Measurements from ENCODE around the gene CABLES2. TPM values are rescaled to one million over a fixed set of nuclear protein-coding genes. Genes with fewer than 3 reads are reported as not detected.

Gene CABLES2
- total and polyA plus RNA-seq, 2 of the 4 experiments (the other 2 are of a cell fraction), result 1.4 to 5.1 TPM

DNA sequence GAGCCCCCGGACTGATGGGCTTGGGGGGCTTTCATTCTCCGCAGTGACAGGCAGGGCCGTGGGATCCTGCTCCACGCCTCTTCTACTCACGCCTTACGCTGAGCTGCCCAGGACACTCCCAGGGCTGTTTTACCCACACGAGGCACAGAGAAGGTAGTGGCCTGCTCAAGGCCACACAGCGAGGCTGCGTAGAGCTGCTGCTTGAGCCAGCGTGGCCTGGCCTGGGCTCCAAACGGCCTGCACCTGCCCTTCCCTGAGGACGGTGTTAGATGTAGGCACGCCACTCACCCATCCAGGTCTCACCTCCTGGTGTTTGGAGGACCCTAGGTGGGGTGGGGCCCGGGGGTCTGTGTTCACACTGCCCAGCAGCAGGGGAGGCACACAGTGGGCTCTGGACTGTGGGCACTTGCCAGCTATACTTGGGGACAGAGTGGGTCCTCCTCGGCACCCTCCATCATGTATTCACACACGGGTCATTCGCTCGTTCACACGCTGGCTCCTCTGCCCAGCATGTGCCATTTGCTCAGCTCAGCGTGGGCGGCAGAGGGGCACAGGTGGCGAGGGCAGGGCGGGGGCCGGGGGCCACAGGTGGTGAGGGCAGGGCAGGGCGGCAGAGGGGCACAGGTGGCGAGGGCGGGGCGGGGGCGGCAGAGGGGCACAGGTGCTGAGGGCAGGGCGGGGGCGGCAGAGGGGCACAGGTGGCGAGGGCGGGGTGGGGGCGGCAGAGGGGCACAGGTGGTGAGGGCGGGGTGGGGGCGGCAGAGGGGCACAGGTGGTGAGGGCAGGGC is 38.7 kb upstream of the CABLES2 start:
- BruUV-seq (replicated peaks), result no TSS peak

More for the DNA sequence above, 38.7 kb upstream of the CABLES2 start:
- TF ChIP-seq CHD1 (IDR thresholded peaks at IDR 0.05; ENCODE audit: low read depth, low read length) (no peak), POLR2A (IDR thresholded peaks at IDR 0.05; ENCODE audit: low read depth, low read length) (no peak), CEBPB (IDR thresholded peaks at IDR 0.05; ENCODE audit: low read depth, low read length) (no peak), BHLHE40 (IDR thresholded peaks at IDR 0.05; ENCODE audit: low read depth, low read length) (no peak), FOS (IDR thresholded peaks at IDR 0.05; ENCODE audit: low read depth, low read length) (no peak), RAD21 (IDR thresholded peaks at IDR 0.05; ENCODE audit: low read length) (no peak), SMC3 (IDR thresholded peaks at IDR 0.05; ENCODE audit: low read depth, low read length) (no peak), RFX5 (IDR thresholded peaks at IDR 0.05; ENCODE audit: low read depth, low read length) (no peak), MAZ (IDR thresholded peaks at IDR 0.05; ENCODE audit: borderline replicate concordance, low read depth, low read length) (no peak), MAFK (IDR thresholded peaks at IDR 0.05; ENCODE audit: low read depth, low read length) (no peak), RCOR1 (IDR thresholded peaks at IDR 0.05; ENCODE audit: insufficient replicate concordance, low read length) (no peak), MXI1 (IDR thresholded peaks at IDR 0.05; ENCODE audit: borderline replicate concordance, low read depth, low read length) (no peak), NFE2L2 (IDR thresholded peaks at IDR 0.05; ENCODE audit: low read depth, low read length) (no peak)
- TF ChIP-seq, protein P1, sequence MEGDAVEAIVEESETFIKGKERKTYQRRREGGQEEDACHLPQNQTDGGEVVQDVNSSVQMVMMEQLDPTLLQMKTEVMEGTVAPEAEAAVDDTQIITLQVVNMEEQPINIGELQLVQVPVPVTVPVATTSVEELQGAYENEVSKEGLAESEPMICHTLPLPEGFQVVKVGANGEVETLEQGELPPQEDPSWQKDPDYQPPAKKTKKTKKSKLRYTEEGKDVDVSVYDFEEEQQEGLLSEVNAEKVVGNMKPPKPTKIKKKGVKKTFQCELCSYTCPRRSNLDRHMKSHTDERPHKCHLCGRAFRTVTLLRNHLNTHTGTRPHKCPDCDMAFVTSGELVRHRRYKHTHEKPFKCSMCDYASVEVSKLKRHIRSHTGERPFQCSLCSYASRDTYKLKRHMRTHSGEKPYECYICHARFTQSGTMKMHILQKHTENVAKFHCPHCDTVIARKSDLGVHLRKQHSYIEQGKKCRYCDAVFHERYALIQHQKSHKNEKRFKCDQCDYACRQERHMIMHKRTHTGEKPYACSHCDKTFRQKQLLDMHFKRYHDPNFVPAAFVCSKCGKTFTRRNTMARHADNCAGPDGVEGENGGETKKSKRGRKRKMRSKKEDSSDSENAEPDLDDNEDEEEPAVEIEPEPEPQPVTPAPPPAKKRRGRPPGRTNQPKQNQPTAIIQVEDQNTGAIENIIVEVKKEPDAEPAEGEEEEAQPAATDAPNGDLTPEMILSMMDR (conservative IDR thresholded peaks at IDR 0.05; ENCODE audit: low read depth, low read length), result no peak
- TF ChIP-seq, protein P2, sequence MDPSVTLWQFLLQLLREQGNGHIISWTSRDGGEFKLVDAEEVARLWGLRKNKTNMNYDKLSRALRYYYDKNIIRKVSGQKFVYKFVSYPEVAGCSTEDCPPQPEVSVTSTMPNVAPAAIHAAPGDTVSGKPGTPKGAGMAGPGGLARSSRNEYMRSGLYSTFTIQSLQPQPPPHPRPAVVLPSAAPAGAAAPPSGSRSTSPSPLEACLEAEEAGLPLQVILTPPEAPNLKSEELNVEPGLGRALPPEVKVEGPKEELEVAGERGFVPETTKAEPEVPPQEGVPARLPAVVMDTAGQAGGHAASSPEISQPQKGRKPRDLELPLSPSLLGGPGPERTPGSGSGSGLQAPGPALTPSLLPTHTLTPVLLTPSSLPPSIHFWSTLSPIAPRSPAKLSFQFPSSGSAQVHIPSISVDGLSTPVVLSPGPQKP (IDR thresholded peaks at IDR 0.05; ENCODE audit: borderline replicate concordance, low read depth, low read length), result no peak
- TF ChIP-seq, protein P3, sequence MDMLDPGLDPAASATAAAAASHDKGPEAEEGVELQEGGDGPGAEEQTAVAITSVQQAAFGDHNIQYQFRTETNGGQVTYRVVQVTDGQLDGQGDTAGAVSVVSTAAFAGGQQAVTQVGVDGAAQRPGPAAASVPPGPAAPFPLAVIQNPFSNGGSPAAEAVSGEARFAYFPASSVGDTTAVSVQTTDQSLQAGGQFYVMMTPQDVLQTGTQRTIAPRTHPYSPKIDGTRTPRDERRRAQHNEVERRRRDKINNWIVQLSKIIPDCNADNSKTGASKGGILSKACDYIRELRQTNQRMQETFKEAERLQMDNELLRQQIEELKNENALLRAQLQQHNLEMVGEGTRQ (IDR thresholded peaks at IDR 0.05; ENCODE audit: low read depth, low read length), result no peak
- intact Hi-C loops (cut with micrococcal nuclease), result no loop called here
- no peak overlapping the region for H3K4me2 ChIP-seq (ENCODE audit: low read depth, low read length)
- H3K27ac ChIP-seq (ENCODE audit: insufficient read depth, low read length), result no peak overlapping the region
- H3K9ac ChIP-seq (ENCODE audit: low read depth, low read length), result no peak overlapping the region
- no peaks in the 10 kb centered on the region for H3K79me1 ChIP-seq (ENCODE audit: low read depth in 1 of 2, low read length in 2 of 2)
- no peak for ATAC-seq (ENCODE audit: low read depth)
- no peak overlapping the region for H2AK5ac ChIP-seq (ENCODE audit: low read depth, low read length)
- H3K9me3 ChIP-seq (ENCODE audit: control insufficient read depth, insufficient read depth, low read length), result peaks cover 2% of the 10 kb centered on the region; the same call in 1 of the 2 replicates
- no peaks in the 10 kb centered on the region for H4K20me1 ChIP-seq (ENCODE audit: insufficient read depth, low read length)
- H2BK5ac ChIP-seq (ENCODE audit: low read depth, low read length, poor library complexity, severe bottlenecking), result no peak overlapping the region
- CTCF ChIA-PET, result no interaction called here
- H3K9me1 ChIP-seq (ENCODE audit: insufficient read depth, low read length), result no peaks in the 10 kb centered on the region
- no peak overlapping the region for H3K4me3 ChIP-seq (ENCODE audit: insufficient read depth, low read depth, low read length)
- H3K56ac ChIP-seq (ENCODE audit: extremely low read depth, insufficient read depth, low read length), result no peak overlapping the region
- H2AFZ ChIP-seq (replicated peaks; ENCODE audit: low read length, poor library complexity), result no peak overlapping the region
- H2BK120ac ChIP-seq (ENCODE audit: low read depth, low read length), result no peak overlapping the region
- H2BK20ac ChIP-seq (ENCODE audit: low read depth, low read length), result no peak overlapping the region
- H3K27me3 ChIP-seq (ENCODE audit: control insufficient read depth, insufficient read depth, low read length), result peaks cover 34% of the 10 kb centered on the region; the same call in 1 of the 2 replicates
- dilution Hi-C loops (cut with HindIII; ENCODE audit: low sequenced_read_pairs, unreplicated experiment), result no loop called here
- no peak overlapping the region for H3K4ac ChIP-seq (ENCODE audit: low read depth, low read length)
- H4K91ac ChIP-seq (ENCODE audit: insufficient read depth, low read depth, low read length), result no peak overlapping the region
- no peak overlapping the region for H3K14ac ChIP-seq (replicated peaks; ENCODE audit: low read depth, low read length)
- H2BK15ac ChIP-seq (ENCODE audit: low read depth, low read length), result no peak overlapping the region
- no peak overlapping the region for H4K5ac ChIP-seq (ENCODE audit: low read depth, low read length)
- in situ Hi-C loops (cut with MboI; ENCODE audit: low sequenced_read_pairs), result no loop called here
- no peak overlapping the region for H4K8ac ChIP-seq (ENCODE audit: low read depth in 2 of 2, low read length in 2 of 2)
- H3K18ac ChIP-seq (ENCODE audit: low read depth, low read length), result no peak overlapping the region
- POLR2A ChIA-PET (ENCODE audit: unreplicated experiment), result no interaction called here
- no peaks in the 10 kb centered on the region for H3K4me1 ChIP-seq (ENCODE audit: control insufficient read depth, insufficient read depth, low read length)
- no peaks in the 10 kb centered on the region for H3K36me3 ChIP-seq (ENCODE audit: control insufficient read depth, insufficient read depth, low read length)
- no peak overlapping the region for H2AK9ac ChIP-seq (replicated peaks; ENCODE audit: low read depth, low read length, poor library complexity)
- DNase-seq, result no peak
- H3K23ac ChIP-seq (ENCODE audit: low read depth, low read length), result no peak overlapping the region
- 86% methylated on average over 13 of the region's 36 CpGs; no CpG with 5 or more reads in 1 of the 2 experiments for WGBS, 2 experiments (ENCODE audit: extremely low coverage in 2 of 2, insufficient read length in 1 of 2)

Data from IMR-90 (cell line).